GM12872 (cell line): ENCODE data around the gene SIK1.
"Not testable (repeated sequence)": the region's sequence is repeated elsewhere in the genome, so short reads cannot be mapped to it uniquely, and the experiment has no call there.

Experiments
- TF ChIP-seq, protein P1 (sequence below): IDR thresholded peaks from 3 replicates; pipeline ENCODE4 v1.5.1; 2011; ENCODE audit warnings: low read depth, mild to moderate bottlenecking, low read length, moderate library complexity; ENCODE audit not compliant: insufficient read depth

Gene SIK1

DNA sequence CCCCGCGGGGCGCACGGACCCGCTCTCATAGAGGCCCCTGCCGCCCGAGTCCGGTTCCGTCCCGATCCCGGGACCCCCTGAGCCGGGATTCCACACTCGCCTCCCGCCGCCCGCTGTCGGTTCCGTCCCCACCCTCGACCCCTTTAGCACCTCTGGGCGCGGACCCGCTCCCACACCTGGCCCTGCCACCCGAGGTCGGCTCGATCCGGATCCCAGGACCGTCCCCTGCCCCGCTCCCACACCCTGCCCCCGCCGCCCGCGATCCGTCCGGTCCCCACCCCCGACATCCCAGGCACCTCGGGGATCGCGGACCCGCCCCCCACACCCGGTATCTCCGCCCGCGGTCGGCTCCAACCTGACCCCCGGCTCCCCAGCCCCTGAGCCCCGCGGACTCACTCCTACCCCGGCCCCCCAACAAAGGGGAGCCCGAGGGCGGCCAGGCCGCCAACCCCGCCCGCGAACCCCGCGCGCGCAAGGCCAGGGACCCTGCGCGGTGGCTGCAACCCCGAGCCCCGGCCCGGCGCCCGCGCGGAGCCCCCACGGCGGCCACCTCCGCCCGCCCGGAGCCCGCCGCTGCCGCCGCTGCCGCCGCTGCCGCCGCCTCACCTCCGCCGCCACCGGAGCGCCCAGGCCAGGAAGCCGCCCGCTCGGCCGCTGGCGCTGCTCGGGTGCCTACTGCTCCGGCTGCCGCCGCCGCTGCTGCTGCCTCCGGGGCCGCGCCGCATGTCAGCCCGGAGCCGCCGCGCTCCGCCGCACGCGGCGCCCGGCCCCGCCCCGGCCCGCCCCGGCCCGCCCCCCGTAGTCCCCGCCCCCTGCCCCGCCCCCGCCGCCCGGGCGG, at the start of gene SIK1:
SIK1 (minus strand) TSS at position 728 of the 838 bp plus-strand sequence. CDS start 953 bp downstream, outside the sequence.
- TF ChIP-seq, protein P1, sequence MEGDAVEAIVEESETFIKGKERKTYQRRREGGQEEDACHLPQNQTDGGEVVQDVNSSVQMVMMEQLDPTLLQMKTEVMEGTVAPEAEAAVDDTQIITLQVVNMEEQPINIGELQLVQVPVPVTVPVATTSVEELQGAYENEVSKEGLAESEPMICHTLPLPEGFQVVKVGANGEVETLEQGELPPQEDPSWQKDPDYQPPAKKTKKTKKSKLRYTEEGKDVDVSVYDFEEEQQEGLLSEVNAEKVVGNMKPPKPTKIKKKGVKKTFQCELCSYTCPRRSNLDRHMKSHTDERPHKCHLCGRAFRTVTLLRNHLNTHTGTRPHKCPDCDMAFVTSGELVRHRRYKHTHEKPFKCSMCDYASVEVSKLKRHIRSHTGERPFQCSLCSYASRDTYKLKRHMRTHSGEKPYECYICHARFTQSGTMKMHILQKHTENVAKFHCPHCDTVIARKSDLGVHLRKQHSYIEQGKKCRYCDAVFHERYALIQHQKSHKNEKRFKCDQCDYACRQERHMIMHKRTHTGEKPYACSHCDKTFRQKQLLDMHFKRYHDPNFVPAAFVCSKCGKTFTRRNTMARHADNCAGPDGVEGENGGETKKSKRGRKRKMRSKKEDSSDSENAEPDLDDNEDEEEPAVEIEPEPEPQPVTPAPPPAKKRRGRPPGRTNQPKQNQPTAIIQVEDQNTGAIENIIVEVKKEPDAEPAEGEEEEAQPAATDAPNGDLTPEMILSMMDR: not testable (repeated sequence)

DNA sequence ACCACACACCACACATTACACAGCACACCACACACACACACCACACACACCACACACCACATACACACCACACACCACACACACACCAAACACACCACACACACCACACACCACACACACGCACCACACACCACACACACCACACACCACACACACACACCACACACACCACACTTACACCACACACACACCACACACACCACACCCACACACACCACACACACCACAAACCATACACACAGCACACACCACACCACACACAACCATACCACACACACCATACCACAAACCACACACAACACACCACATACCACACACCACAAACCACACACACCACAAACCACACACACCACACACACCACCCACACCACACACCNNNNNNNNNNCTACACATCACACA, 40.9 kb upstream of the SIK1 start:
- TF ChIP-seq, protein P1: no peak

DNA sequence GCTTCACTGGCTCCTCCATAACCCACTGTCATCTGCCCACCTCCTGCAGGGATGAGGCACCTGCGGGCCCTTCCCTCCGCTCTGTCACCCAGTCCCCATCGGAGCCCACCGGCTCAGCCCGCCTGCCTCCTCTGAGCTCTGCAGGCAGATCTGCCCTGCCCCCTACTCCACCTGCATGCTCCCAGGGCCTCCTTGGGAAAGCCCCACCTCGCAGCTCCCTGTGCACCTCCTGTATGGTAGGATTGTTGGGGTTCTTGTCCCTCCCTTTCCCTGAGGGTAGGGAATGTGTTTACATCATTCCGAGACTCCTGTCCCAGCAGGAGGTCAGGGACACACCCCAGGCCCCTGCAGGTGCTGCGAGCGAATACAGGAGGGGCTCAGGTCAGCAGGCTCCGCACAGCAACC, 50.5 kb downstream of the SIK1 start:
- TF ChIP-seq, protein P1: no peak

DNA sequence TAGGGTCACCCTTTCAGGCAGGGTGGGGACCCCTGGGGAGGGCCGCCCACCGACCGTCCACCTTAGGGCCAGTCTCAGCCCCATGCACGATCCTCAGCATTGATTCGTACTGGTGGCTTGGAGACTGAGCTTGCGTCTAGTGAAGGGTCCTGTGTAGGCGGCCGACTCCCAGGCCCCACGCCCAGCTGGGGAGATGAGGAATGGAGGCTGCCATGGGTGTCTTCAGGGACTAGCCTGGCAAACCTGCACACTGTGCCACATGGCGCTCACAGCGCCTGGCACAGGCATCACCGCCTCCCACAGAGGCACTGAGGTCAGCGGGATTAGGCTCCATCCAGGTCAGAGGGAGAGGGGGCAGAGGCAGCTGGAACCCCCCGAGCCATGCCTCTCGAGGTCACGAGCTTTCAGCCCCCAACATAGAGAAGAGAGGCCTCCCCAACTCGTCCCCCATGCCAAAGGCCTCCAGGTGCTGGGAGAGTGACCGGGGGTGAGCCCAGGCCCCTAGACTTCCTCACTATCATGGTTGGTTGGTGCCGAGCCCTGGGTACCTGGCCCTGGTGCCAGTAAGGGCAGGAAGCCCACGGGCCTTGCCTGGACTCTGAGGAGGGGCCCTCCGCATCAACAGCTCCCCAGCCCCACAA, 51.0 kb downstream of the SIK1 start:
- TF ChIP-seq, protein P1: no peak

DNA sequence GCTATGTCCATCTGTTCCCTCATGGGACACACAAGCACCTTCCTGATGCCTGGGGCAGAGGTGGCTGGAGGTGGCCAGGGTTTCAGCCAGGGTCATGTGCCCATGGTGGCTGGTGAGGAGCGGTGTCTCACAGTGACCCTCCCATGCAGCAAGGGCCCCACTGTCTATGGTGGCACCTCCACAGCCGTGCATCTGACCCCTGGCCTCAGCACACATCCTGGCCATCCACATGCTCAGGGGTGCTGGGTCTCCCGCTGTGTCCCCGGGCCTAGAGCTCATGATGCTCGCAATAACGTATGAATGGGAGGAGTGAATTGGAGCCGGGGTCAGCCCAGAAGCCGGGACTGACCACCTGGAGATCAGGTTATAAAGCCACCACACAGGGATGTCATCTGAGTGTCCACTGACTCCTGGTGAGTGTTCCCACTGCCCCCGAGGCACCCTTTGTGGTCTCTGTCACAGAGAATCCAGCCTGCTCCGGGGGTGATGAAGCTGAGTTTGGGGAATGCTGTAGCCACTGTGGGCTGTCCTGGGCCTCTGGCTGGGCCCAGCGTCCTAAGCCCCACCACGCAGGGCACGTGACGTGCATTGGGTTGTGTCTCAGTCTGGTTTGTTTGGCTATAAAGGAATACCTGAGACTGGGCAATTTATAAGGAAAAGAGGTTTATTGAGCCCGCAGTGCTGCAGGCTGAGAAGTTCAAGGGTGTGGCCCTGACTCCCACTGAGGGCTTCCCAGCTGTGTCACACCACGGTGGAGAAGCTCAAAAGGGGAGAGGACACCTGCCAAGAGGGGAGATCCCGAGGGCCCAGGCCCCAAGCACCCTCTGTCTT, 51.7 kb downstream of the SIK1 start:
- TF ChIP-seq, protein P1: no peak

DNA sequence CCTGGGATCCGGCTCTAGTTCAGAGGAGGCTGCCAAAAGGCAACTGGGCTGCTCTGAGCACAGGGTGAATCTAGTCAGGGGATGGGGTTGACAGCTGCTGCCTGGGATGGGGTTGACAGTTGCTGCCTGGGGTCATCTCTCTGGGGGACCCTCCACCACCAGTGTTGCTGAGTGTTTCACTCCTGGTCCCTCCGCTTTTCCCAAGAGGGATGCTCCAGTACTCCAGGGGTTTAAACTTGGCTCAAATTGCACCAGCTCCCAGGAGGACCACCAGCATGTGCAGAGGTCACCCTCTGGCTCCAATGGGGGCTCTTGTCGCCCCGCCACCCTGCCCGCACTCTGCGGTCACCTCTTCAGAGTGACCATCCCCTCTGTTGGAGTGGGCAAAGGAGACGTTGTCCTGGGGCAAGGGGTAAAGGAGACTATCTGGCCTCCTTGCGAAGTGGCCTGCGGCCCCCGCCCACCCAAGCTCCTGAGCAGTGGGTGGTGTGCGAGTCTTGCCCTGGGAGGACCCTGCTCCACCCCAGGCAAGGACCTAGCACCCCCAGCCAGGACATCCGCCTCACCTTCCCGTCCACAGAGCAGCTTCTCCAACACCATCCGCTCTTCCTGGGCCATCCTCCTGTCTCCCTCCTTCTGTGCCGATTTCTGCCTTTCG, 52.6 kb downstream of the SIK1 start:
- TF ChIP-seq, protein P1: no peak
